MM.1S (cell line): Measurements from ENCODE around the gene IGF2BP3.
"Not testable (repeated sequence)": the region's sequence is repeated elsewhere in the genome, so short reads cannot be mapped to it uniquely, and the experiment has no call there.

ENCODE experiments used
- DNase-seq: peaks from one replicate; pipeline ENCODE4 v3.0.0-alpha.2; 2015
- H2AFZ ChIP-seq: fragments of 300-600 bp; sonication (generic); 2 replicates; pipeline ENCODE4 v1.6.0; 2016; ENCODE audit warnings: antibody characterized with exemption, low read length
- H3F3A ChIP-seq: fragments of 300-600 bp; sonication (generic); 2 replicates; pipeline ENCODE4 v1.6.1; 2016; ENCODE audit warnings: mild to moderate bottlenecking, antibody characterized with exemption, low read length, moderate library complexity, mixed read lengths; ENCODE audit not compliant: insufficient read depth
- H3K27ac ChIP-seq: fragments of 300-600 bp; sonication (generic); 2 replicates; pipeline ENCODE4 v1.5.1; 2016; ENCODE audit warnings: mild to moderate bottlenecking, low read length
- H3K27me3 ChIP-seq: fragments of 300-600 bp; sonication (generic); replicated peaks from 2 replicates; pipeline ENCODE4 v1.6.0; 2016; ENCODE audit warnings: low read length; ENCODE audit not compliant: insufficient read depth
- H3K36me3 ChIP-seq: fragments of 300-600 bp; sonication (generic); replicated peaks from 2 replicates; pipeline ENCODE4 v1.6.1; 2016; ENCODE audit warnings: mild to moderate bottlenecking, low read length, mixed read lengths; ENCODE audit not compliant: insufficient read depth
- H3K4me1 ChIP-seq: fragments of 300-600 bp; sonication (generic); 2 replicates; pipeline ENCODE4 v1.6.1; 2016; ENCODE audit warnings: low read length, mixed read lengths
- H3K4me2 ChIP-seq: fragments of 300-600 bp; sonication (generic); 2 replicates; pipeline ENCODE4 v1.6.0; 2016; ENCODE audit warnings: low read depth, low read length
- H3K4me3 ChIP-seq: fragments of 300-600 bp; sonication (generic); 2 replicates; pipeline ENCODE4 v1.5.1; 2016; ENCODE audit warnings: low read length, mixed read lengths
- H3K79me2 ChIP-seq: fragments of 300-600 bp; sonication (generic); 2 replicates; pipeline ENCODE4 v1.6.1; 2016; ENCODE audit warnings: mixed run types, low read length, mixed read lengths
- H3K9ac ChIP-seq: fragments of 300-600 bp; sonication (generic); 2 replicates; pipeline ENCODE4 v1.6.1; 2016; ENCODE audit warnings: low read length, mixed read lengths
- H3K9me2 ChIP-seq: fragments of 300-600 bp; sonication (generic); replicated peaks from 2 replicates; pipeline ENCODE4 v1.6.1; 2016; ENCODE audit warnings: mild to moderate bottlenecking, low read length, mixed read lengths; ENCODE audit not compliant: insufficient read depth
- H3K9me3 ChIP-seq: fragments of 300-600 bp; sonication (generic); replicated peaks from 2 replicates; pipeline ENCODE4 v1.6.1; 2016; ENCODE audit warnings: mild to moderate bottlenecking, low read length, mixed read lengths; ENCODE audit not compliant: insufficient read depth
- H4K20me1 ChIP-seq: fragments of 300-600 bp; sonication (generic); 2 replicates; pipeline ENCODE4 v1.6.1; 2016; ENCODE audit warnings: mild to moderate bottlenecking, low read length, moderate library complexity, mixed read lengths; ENCODE audit not compliant: insufficient read depth
- CTCF ChIP-seq: fragments of 300-600 bp; sonication (generic); IDR thresholded peaks from 2 replicates; pipeline ENCODE4 v1.5.1; 2016; ENCODE audit warnings: antibody characterized with exemption, low read length, mixed read lengths
- EZH2 ChIP-seq: fragments of 300-600 bp; sonication (generic); optimal IDR thresholded peaks from 2 replicates; pipeline ENCODE3; 2017; ENCODE audit warnings: low read depth, mild to moderate bottlenecking, antibody characterized with exemption, low read length, mixed read lengths
- EZH2phosphoT487 ChIP-seq: fragments of 300-600 bp; sonication (generic); IDR thresholded peaks from 2 replicates; pipeline ENCODE4 v1.6.1; 2018; ENCODE audit warnings: antibody characterized with exemption, low read length

The IGF2BP3 gene

GRCh38 chr7:23415198-23415597, 55.1 kb downstream of the IGF2BP3 start:
- H4K20me1 ChIP-seq: no peaks in the 10 kb centered on the region
- H3K36me3 ChIP-seq: no peaks in the 10 kb centered on the region
- H3K4me3 ChIP-seq: no peak overlapping the region
- no peaks in the 10 kb centered on the region for H3K27me3 ChIP-seq
- no peak overlapping the region for H2AFZ ChIP-seq
- no peaks in the 10 kb centered on the region for H3K9me3 ChIP-seq
- no peaks in the 10 kb centered on the region for H3F3A ChIP-seq
- H3K9ac ChIP-seq: no peak overlapping the region
- H3K4me2 ChIP-seq: no peak overlapping the region
- no peaks in the 10 kb centered on the region for H3K9me2 ChIP-seq
- H3K79me2 ChIP-seq: no peaks in the 10 kb centered on the region
- TF ChIP-seq CTCF (no peak), EZH2phosphoT487 (no peak), EZH2 (no peak)
- no peak for DNase-seq
- no peak overlapping the region for H3K27ac ChIP-seq
- H3K4me1 ChIP-seq: 0 out of 2 replicates have a peak, but pooled peaks cover 3% of the 10 kb centered on the region

- H3K4me1 ChIP-seq: no peaks in the 10 kb centered on the region
- no peak overlapping the region for H3K9ac ChIP-seq
- DNase-seq: no peak
- H3K9me3 ChIP-seq: no peaks in the 10 kb centered on the region
- H3K36me3 ChIP-seq: no peaks in the 10 kb centered on the region
- no peaks in the 10 kb centered on the region for H3F3A ChIP-seq
- no peaks in the 10 kb centered on the region for H3K27me3 ChIP-seq
- no peaks in the 10 kb centered on the region for H4K20me1 ChIP-seq
- H3K4me3 ChIP-seq: no peak overlapping the region
- no peak overlapping the region for H2AFZ ChIP-seq
- H3K9me2 ChIP-seq: no peaks in the 10 kb centered on the region
- H3K27ac ChIP-seq: no peak overlapping the region
- no peak for TF ChIP-seq EZH2
- TF ChIP-seq CTCF: no peak
- no peak for TF ChIP-seq EZH2phosphoT487
- no peak overlapping the region for H3K4me2 ChIP-seq
- no peaks in the 10 kb centered on the region for H3K79me2 ChIP-seq
Observed at GRCh38 chr7:23410446-23411183, 59.7 kb downstream of the IGF2BP3 start.

GRCh38 chr7:23406564-23406963, 63.7 kb downstream of the IGF2BP3 start:
- not testable (repeated sequence) for H3K4me3 ChIP-seq, H3K79me2 ChIP-seq

GRCh38 chr7:23405240-23405618, 65.1 kb downstream of the IGF2BP3 start:
- H3K27ac ChIP-seq: no peak overlapping the region
- no peak for DNase-seq
- no peak overlapping the region for H3K4me2 ChIP-seq
- no peaks in the 10 kb centered on the region for H3K4me1 ChIP-seq
- no peaks in the 10 kb centered on the region for H3K27me3 ChIP-seq
- H2AFZ ChIP-seq: no peak overlapping the region
- H4K20me1 ChIP-seq: no peaks in the 10 kb centered on the region
- H3F3A ChIP-seq: no peaks in the 10 kb centered on the region
- no peak overlapping the region for H3K4me3 ChIP-seq
- H3K79me2 ChIP-seq: no peaks in the 10 kb centered on the region
- H3K9me2 ChIP-seq: no peaks in the 10 kb centered on the region
- no peaks in the 10 kb centered on the region for H3K36me3 ChIP-seq
- no peaks in the 10 kb centered on the region for H3K9me3 ChIP-seq
- TF ChIP-seq EZH2: no peak
- no peak for TF ChIP-seq CTCF
- TF ChIP-seq EZH2phosphoT487: no peak
- no peak overlapping the region for H3K9ac ChIP-seq

More at GRCh38 chr7:23406564-23406963, 63.7 kb downstream of the IGF2BP3 start:
- H3K9me3 ChIP-seq, H3K4me1 ChIP-seq, H3K4me2 ChIP-seq, H2AFZ ChIP-seq, H4K20me1 ChIP-seq, H3F3A ChIP-seq, H3K27me3 ChIP-seq, DNase-seq, H3K27ac ChIP-seq, H3K9ac ChIP-seq, H3K9me2 ChIP-seq, H3K36me3 ChIP-seq: not testable (repeated sequence)
